Measurements from ENCODE around the gene SP140.

- TF ChIP-seq, protein P1, sequence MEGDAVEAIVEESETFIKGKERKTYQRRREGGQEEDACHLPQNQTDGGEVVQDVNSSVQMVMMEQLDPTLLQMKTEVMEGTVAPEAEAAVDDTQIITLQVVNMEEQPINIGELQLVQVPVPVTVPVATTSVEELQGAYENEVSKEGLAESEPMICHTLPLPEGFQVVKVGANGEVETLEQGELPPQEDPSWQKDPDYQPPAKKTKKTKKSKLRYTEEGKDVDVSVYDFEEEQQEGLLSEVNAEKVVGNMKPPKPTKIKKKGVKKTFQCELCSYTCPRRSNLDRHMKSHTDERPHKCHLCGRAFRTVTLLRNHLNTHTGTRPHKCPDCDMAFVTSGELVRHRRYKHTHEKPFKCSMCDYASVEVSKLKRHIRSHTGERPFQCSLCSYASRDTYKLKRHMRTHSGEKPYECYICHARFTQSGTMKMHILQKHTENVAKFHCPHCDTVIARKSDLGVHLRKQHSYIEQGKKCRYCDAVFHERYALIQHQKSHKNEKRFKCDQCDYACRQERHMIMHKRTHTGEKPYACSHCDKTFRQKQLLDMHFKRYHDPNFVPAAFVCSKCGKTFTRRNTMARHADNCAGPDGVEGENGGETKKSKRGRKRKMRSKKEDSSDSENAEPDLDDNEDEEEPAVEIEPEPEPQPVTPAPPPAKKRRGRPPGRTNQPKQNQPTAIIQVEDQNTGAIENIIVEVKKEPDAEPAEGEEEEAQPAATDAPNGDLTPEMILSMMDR (IDR thresholded peaks at IDR 0.05) = no peak
- TF ChIP-seq POLR2AphosphoS5 (IDR thresholded peaks at IDR 0.05) = no peak
Measured at GRCh38 chr2:230318190-230319121, 92.9 kb downstream of the SP140 start.

Data from sigmoid colon (tissue), 4 donors.